Retinal pigment epithelial cell (primary cell): Measurements from ENCODE around the gene C5orf15.

Experiments
- DNase-seq: peaks from one replicate; pipeline ENCODE4 v3.0.0-alpha.2; 2010; ENCODE audit warnings: low read depth
- H3K4me3 ChIP-seq: 2 replicates; pipeline ENCODE4 v1.5.1; 2011; ENCODE audit warnings: mild to moderate bottlenecking, low read length, control low read depth, moderate library complexity
- CTCF ChIP-seq: conservative IDR thresholded peaks from 2 replicates; pipeline ENCODE4 v1.5.1; 2011; ENCODE audit warnings: low read depth, low read length, control low read depth, inconsistent platforms

Gene C5orf15

GRCh38 chr5:133993185-133993936 lies 24.9 kb upstream of the C5orf15 start:
- TF ChIP-seq CTCF = no peak
- DNase-seq = no peak
- H3K4me3 ChIP-seq = no peak overlapping the region

GRCh38 chr5:133992429-133993155 lies 24.2 kb upstream of the C5orf15 start:
- no peak for DNase-seq
- no peak for TF ChIP-seq CTCF
- no peak overlapping the region for H3K4me3 ChIP-seq

- TF ChIP-seq CTCF = no peak
- no peak overlapping the region for H3K4me3 ChIP-seq
- no peak for DNase-seq
Observed at GRCh38 chr5:133991171-133991910, 22.9 kb upstream of the C5orf15 start.

GRCh38 chr5:133990396-133990795 lies 22.0 kb upstream of the C5orf15 start:
- TF ChIP-seq CTCF = no peak
- H3K4me3 ChIP-seq = no peak overlapping the region
- DNase-seq = no peak

- no peak for TF ChIP-seq CTCF
- no peak for DNase-seq
- no peak overlapping the region for H3K4me3 ChIP-seq
Observed at GRCh38 chr5:133985540-133986180, 17.2 kb upstream of the C5orf15 start.

- DNase-seq = no peak
- H3K4me3 ChIP-seq = no peak overlapping the region
- TF ChIP-seq CTCF = no peak
Observed at GRCh38 chr5:133983674-133984073, 15.2 kb upstream of the C5orf15 start.
